Activated CD4-positive, alpha-beta memory T cell treated with anti-CD3 and anti-CD28 coated beads for 36 hours (primary cell): ENCODE data around the gene LACTB. TPM values are rescaled to one million over a fixed set of nuclear protein-coding genes. Genes with fewer than 3 reads are reported as not detected.

Source experiments
- CTCF ChIA-PET: fragments of 350-600 bp; sonication (Branson Sonifier 250); formaldehyde crosslinking; loops from one replicate; lab custom pipeline; 2021; ENCODE audit warnings: antibody characterized with exemption, inconsistent platforms; lab: Charles Lee
- POLR2A ChIA-PET: fragments of 350-600 bp; sonication (Branson Sonifier 250); formaldehyde crosslinking; loops from one replicate; lab custom pipeline; 2021; ENCODE audit warnings: antibody characterized with exemption; lab: Charles Lee
- DNase-seq: peaks from one replicate; pipeline ENCODE4 v3.0.0-alpha.2; 2020
- H3K27ac Mint-ChIP-seq: one replicate; pipeline ENCODE4 v1.8.0; 2021; ENCODE audit warnings: mixed read lengths
- H3K27me3 Mint-ChIP-seq: one replicate; pipeline ENCODE4 v1.8.0; 2021; ENCODE audit warnings: mixed read lengths
- H3K36me3 Mint-ChIP-seq: one replicate; pipeline ENCODE4 v1.8.0; 2021; ENCODE audit warnings: mixed read lengths
- H3K4me1 Mint-ChIP-seq: one replicate; pipeline ENCODE4 v1.8.0; 2021; ENCODE audit warnings: low read depth, mixed read lengths
- H3K4me3 Mint-ChIP-seq: one replicate; pipeline ENCODE4 v1.8.0; 2021; ENCODE audit warnings: mild to moderate bottlenecking, mixed read lengths
- H3K9me3 Mint-ChIP-seq: one replicate; pipeline ENCODE4 v1.8.0; 2021; ENCODE audit warnings: mixed read lengths
- intact Hi-C: fragments of 100-400 bp; cut with micrococcal nuclease; formaldehyde crosslinking; loops from one replicate; pipeline ENCODE4 v1.15.1; 2023
- total RNA-seq, 2 experiments: library from RNA; stranded (reverse); gene quantifications; one replicate each; pipeline ENCODE4 v1.2.3, GENCODE V29; 2021

LACTB gene
- total RNA-seq, 2 experiments from 2014 or later: 23.7 to 24.5 TPM

DNA sequence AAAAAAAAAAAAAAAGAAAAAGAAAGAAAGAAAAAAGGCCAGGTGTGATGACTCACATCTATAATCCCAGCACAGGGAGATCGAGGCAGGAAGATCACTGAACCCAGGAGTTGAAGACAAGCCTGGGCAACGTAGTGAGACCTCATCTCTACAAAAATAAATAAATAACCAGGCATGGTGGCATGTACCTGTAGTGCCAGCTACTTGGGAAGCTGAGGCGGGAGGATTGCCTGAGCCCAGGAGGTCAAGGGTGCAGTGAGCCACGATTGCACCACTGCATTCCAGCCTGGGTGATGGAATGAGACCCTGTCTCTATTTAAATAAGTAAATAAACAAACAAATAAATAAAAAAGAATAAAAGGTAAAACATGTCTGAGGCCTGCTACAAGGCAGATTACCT lies 39.3 kb upstream of the LACTB start:
- intact Hi-C loops: no loop called here
- no peak overlapping the region for H3K27ac Mint-ChIP-seq
- DNase-seq: no peak
- H3K4me3 Mint-ChIP-seq: no peak overlapping the region
- peaks cover 5% of the 10 kb centered on the region for H3K27me3 Mint-ChIP-seq
- no peaks in the 10 kb centered on the region for H3K9me3 Mint-ChIP-seq
- ChIA-PET POLR2A (no interaction called here), CTCF (no interaction called here)
- H3K36me3 Mint-ChIP-seq: no peaks in the 10 kb centered on the region
- H3K4me1 Mint-ChIP-seq: no peaks in the 10 kb centered on the region

DNA sequence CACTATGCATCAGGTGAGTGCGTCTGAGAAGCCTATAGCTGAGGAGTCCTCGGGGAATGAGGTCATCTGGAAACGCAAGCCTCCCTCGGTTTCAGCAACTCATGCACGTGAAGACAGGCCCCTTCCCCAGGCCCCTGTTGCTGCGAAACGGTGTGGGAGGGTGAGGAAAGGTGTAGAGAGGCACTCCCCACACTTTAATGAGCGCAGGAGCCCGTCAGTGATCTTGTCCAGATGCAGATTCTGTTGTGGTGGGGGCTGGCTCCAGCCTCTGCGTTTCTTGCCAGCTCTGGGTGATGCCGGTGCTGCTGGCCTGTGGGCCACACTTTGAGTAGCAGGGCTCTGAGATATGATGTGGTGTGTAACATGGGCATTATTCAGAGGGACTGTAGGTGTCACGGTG lies 38.6 kb upstream of the LACTB start:
- no peak for DNase-seq
- no peaks in the 10 kb centered on the region for H3K4me1 Mint-ChIP-seq
- ChIA-PET CTCF (no interaction called here), POLR2A (no interaction called here)
- no peak overlapping the region for H3K27ac Mint-ChIP-seq
- no peaks in the 10 kb centered on the region for H3K9me3 Mint-ChIP-seq
- intact Hi-C loops: no loop called here
- no peak overlapping the region for H3K4me3 Mint-ChIP-seq
- H3K27me3 Mint-ChIP-seq: peaks cover 5% of the 10 kb centered on the region
- no peaks in the 10 kb centered on the region for H3K36me3 Mint-ChIP-seq

DNA sequence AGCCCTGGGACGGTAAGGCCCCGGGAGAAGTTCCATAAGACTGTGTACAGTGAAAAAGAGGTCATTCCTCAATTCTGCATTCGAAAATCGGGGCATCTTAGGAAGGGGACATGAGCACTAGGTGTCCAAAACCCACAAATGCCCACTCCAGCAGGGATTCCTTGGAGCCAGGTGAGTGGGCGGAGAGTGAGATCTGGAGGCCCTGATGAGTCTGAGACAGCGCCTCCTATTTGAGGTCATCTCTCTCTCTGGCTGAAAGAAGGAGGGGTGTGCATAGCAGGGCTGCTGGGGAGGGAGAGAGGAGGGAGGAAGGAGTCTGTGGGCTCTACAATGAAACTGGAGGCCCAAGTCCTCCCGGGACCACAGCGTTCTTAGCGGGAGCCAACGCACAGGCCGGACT lies 38.1 kb upstream of the LACTB start:
- intact Hi-C loops: no loop called here
- Mint-ChIP-seq H3K27me3 (peaks cover 5% of the 10 kb centered on the region), H3K36me3 (no peaks in the 10 kb centered on the region), H3K4me3 (no peak overlapping the region), H3K27ac (no peak overlapping the region), H3K9me3 (no peaks in the 10 kb centered on the region), H3K4me1 (no peaks in the 10 kb centered on the region)
- no peak for DNase-seq
- ChIA-PET POLR2A (no interaction called here), CTCF (no interaction called here)

DNA sequence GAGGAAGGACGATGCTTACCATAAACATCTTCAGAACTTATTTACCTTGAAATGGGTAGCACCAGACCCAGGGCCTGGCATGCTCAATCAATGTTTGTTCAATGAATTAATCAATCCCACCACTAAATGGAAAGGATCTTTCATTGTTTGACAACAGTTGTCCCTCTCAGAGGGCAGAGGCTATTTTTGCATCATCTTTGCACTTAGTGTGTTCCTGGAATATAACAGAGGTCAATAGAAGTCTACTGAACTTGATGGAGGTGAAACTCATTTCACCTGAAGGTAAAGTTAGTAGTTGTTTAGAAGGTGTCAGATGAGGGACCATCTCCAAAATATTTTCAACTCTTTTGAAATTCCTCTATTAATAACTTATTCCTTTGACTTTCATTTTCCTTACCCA lies 36.9 kb upstream of the LACTB start:
- Mint-ChIP-seq H3K4me3 (no peak overlapping the region), H3K36me3 (no peaks in the 10 kb centered on the region), H3K4me1 (no peaks in the 10 kb centered on the region), H3K27me3 (peaks cover 5% of the 10 kb centered on the region), H3K9me3 (no peaks in the 10 kb centered on the region), H3K27ac (no peak overlapping the region)
- ChIA-PET POLR2A (no interaction called here), CTCF (interaction anchor here (12.8 kb wide), 1 partner anchor 39 kb away, joined by 154 read pairs; the partner anchor contains the start of gene TPM1)
- no peak for DNase-seq
- intact Hi-C loops: no loop called here

DNA sequence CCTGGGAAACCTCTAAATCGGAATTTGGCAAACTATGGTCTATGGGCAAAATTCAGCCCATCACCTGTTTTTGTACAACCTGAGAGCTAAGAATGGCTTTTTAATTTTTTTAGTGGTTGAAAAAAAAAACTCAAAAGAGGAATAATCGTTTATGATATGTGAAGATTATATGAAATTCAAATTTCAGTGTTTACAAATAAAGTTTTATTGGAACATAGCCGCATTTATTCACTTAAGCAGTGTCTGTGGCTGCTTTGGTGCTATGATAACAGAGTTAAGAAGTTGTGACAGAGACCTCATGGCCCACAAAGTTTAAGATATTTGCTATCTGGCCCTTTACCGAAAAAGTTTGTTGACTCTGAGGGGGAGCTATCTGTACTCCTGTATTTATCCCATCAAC lies 36.4 kb upstream of the LACTB start:
- no peaks in the 10 kb centered on the region for H3K9me3 Mint-ChIP-seq

DNA sequence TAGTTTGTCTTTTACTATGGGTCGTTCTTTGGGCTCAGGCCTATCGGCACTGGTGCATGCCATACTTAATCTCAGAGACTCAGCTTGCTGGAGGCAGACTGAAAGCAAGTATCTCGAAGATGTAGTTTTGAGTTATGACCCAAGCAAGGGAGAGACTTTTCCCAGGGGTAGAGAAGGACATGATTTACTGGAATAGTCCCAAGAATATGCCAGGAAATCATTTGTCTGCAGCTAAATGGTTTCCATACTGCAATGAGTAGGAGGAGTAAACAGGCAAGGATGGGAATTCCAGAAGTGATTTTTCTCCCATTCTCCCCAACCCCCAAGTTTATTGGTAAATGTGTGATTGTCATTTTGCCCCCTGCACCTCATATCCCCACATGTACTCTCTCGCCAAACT lies 35.4 kb upstream of the LACTB start:
- no peak overlapping the region for H3K27ac Mint-ChIP-seq
- CTCF ChIA-PET: interaction anchor here (12.8 kb wide), 1 partner anchor 40 kb away, joined by 154 read pairs; the partner anchor contains the start of gene TPM1
- intact Hi-C loops: no loop called here
- no peak for DNase-seq
- no peak overlapping the region for H3K4me3 Mint-ChIP-seq
- no peaks in the 10 kb centered on the region for H3K9me3 Mint-ChIP-seq
- peaks cover 2% of the 10 kb centered on the region for H3K27me3 Mint-ChIP-seq
- H3K36me3 Mint-ChIP-seq: no peaks in the 10 kb centered on the region
- H3K4me1 Mint-ChIP-seq: no peaks in the 10 kb centered on the region
- POLR2A ChIA-PET: no interaction called here

More for the DNA sequence above, 36.4 kb upstream of the LACTB start:
- H3K36me3 Mint-ChIP-seq: no peaks in the 10 kb centered on the region
- no peaks in the 10 kb centered on the region for H3K4me1 Mint-ChIP-seq
- H3K4me3 Mint-ChIP-seq: no peak overlapping the region
- DNase-seq: no peak
- CTCF ChIA-PET: interaction anchor here (12.8 kb wide), 1 partner anchor 39 kb away, joined by 154 read pairs; the partner anchor contains the start of gene TPM1
- intact Hi-C loops: no loop called here
- H3K27ac Mint-ChIP-seq: no peak overlapping the region
- POLR2A ChIA-PET: no interaction called here
- H3K27me3 Mint-ChIP-seq: peaks cover 2% of the 10 kb centered on the region

DNA sequence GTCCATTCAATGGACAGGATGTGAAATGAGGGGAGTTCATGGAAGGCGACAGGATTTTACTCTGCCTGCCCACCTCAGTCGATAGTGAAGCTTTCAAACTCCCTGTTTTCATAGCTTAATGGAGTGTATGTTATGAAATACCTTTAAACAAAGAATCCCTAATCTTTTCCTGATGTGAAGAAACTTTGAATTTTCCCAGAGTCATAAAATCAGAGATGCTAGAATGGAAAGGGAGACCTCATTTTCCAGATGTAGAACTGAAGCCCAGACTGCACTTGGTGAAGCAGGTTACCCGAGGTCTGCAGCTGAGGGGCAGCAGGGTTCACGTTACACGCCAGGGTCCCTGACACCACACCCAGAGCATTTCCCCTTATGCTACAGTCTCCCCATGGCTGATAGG lies 34.7 kb upstream of the LACTB start:
- H3K36me3 Mint-ChIP-seq: no peaks in the 10 kb centered on the region
- H3K27me3 Mint-ChIP-seq: no peaks in the 10 kb centered on the region
- H3K27ac Mint-ChIP-seq: no peak overlapping the region
- DNase-seq: no peak
- intact Hi-C loops: no loop called here
- CTCF ChIA-PET: interaction anchor here (12.8 kb wide), 1 partner anchor 41 kb away, joined by 154 read pairs; the partner anchor contains the start of gene TPM1
- no peaks in the 10 kb centered on the region for H3K9me3 Mint-ChIP-seq
- no peak overlapping the region for H3K4me3 Mint-ChIP-seq
- POLR2A ChIA-PET: no interaction called here
- no peaks in the 10 kb centered on the region for H3K4me1 Mint-ChIP-seq

DNA sequence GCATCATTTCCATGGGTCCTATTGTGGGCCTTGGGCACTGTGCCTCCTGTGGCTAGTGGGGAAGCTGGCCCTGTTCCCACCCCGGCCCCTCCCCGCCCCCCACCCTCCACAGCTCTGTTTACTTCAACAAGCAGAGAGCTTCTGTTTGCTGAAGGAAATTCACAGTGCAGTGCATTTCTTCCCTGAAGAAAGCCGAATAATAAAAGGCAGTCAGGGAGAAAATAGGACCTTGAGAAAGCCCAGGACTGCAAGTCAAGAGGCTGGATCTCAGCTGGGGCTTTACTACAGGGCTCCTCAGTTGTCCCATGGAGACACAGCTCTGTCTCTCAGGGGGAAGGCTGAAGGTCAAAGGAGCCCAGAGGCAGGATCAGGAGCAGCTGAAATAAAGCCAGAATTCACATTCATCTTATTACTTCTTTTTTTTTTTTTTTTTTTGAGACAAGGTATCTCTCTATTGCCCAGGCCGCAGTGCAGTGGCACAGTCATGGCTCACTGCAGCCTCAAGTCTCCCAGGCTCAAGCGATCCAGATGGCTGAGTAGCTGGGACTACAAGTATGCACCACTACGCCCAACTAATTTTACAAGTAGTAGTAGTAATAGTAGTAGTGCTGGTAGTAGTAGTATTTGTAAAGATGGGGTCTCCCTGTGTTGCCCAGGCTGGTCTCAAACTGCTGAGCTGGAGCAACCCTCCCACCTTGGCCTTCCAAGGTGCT lies 33.0 kb upstream of the LACTB start:
- H3K4me3 Mint-ChIP-seq: no peak overlapping the region
- H3K27me3 Mint-ChIP-seq: no peaks in the 10 kb centered on the region
- no peak overlapping the region for H3K27ac Mint-ChIP-seq
- intact Hi-C loops: no loop called here
- no peaks in the 10 kb centered on the region for H3K9me3 Mint-ChIP-seq
- CTCF ChIA-PET: interaction anchor here (12.8 kb wide), 1 partner anchor 43 kb away, joined by 154 read pairs; the partner anchor contains the start of gene TPM1
- POLR2A ChIA-PET: interaction anchor here (0.6 kb wide), 1 partner anchor 1370 kb away, joined by 3 read pairs; no protein-coding TSS in a partner anchor
- H3K36me3 Mint-ChIP-seq: no peaks in the 10 kb centered on the region
- no peaks in the 10 kb centered on the region for H3K4me1 Mint-ChIP-seq
- no peak for DNase-seq

DNA sequence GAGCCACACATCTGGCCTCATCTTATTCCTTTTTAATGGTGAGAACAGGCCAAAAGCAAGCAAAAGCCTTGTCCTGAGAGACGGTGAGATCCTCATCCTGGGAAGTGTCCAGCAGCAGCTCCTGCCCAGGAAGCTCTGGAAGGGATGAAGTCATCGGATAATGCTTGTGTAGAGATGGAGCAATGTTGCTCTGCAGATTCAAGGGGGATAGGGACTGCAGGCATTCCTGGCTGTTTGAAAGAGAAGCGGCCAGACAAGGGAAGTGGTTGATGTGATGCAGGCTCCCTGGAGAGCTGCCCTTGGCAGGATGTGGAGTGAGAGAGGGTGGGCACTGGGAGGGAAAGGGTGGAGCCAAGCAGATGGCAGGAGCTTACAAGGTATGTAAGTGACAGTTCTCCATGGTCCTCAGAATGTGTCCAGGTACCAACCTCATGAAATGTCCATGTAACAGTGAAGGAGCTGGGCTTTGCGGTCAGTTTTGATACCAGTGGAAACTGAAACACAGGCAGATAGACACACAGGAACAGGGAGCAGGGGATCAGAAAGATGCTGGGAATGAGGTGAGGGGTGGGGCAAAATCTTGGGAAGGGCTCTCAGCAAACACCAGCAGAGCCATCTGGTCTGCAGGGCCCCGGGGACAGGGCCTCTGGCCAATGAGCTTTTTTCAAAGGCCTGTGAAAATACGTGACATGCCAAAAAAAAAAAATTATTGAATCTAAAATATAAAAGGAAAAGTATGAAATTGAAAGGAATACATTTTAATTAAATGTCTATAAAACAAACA lies 32.2 kb upstream of the LACTB start:
- no peak for DNase-seq
- ChIA-PET CTCF (interaction anchor here (0.7 to 12.8 kb wide), 2 partner anchors 24 to 43 kb away, joined by 3 to 154 read pairs; partner anchors contain the start of gene TPM1), POLR2A (interaction anchor here (0.6 kb wide), 1 partner anchor 547 kb away, joined by 3 read pairs; no protein-coding TSS in a partner anchor)
- no peaks in the 10 kb centered on the region for H3K36me3 Mint-ChIP-seq
- no peak overlapping the region for H3K27ac Mint-ChIP-seq
- H3K4me1 Mint-ChIP-seq: no peaks in the 10 kb centered on the region
- no peaks in the 10 kb centered on the region for H3K27me3 Mint-ChIP-seq
- no peak overlapping the region for H3K4me3 Mint-ChIP-seq
- intact Hi-C loops: no loop called here
- H3K9me3 Mint-ChIP-seq: no peaks in the 10 kb centered on the region

DNA sequence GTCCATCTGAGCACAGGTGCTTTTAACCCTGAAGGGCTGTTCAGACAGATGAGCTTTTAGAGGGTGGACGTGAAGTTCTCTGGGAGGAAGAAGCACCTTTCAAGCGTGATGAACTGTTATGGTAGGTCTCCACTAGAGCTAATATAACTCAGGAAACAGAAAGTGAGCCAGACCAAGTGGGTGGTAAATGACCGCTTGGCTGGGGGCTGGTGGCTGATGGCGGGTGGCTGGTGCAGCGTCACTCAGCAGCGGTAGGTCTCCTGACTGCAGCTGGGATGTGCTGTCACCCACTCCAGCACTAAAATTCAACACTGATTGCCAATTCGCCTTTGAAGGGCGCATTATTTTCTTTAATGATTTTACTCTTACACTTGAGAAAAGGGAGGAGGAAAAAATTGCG lies 31.2 kb upstream of the LACTB start:
- Mint-ChIP-seq H3K27ac (no peak overlapping the region), H3K4me1 (no peaks in the 10 kb centered on the region), H3K9me3 (no peaks in the 10 kb centered on the region), H3K4me3 (no peak overlapping the region), H3K36me3 (no peaks in the 10 kb centered on the region), H3K27me3 (no peaks in the 10 kb centered on the region)
- ChIA-PET POLR2A (interaction anchor here (0.6 kb wide), 1 partner anchor 546 kb away, joined by 3 read pairs; no protein-coding TSS in a partner anchor), CTCF (interaction anchor here (0.6 to 12.8 kb wide), 2 partner anchors 44 to 176 kb away, joined by 4 to 154 read pairs; partner anchors contain the start of gene TPM1)
- intact Hi-C loops: no loop called here
- no peak for DNase-seq

DNA sequence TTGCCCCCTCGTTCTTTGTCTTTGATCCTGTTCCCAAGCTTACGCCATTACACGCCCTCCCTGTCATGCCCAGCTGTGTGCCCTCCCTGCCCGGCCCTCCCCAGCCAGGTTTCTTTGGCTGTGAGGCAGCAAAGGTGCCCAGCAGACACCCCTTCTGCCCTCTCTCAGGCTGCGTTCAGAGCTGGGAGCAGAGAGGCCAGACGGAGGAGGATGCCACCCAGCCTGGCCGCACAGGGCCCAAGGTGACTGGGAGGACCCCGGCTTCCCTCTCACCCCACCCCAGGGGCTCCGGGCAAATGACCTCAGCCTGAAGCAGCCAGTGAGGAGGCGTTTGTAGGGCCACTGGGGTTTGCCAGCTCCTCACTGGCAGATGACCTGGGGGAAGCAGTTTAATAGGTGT lies 30.8 kb upstream of the LACTB start:
- intact Hi-C loops: no loop called here
- H3K4me3 Mint-ChIP-seq: no peak overlapping the region
- CTCF ChIA-PET: interaction anchor here (0.6 to 12.8 kb wide), 2 partner anchors 45 to 176 kb away, joined by 4 to 154 read pairs; partner anchors contain the start of gene TPM1

More for the DNA sequence above, 30.8 kb upstream of the LACTB start:
- Mint-ChIP-seq H3K27ac (no peak overlapping the region), H3K9me3 (no peaks in the 10 kb centered on the region), H3K4me1 (no peaks in the 10 kb centered on the region), H3K27me3 (no peaks in the 10 kb centered on the region), H3K36me3 (no peaks in the 10 kb centered on the region)
- no peak for DNase-seq
- POLR2A ChIA-PET: no interaction called here
